DOHH2 (cell line): ENCODE results near the gene KLK6.
"Not testable (repeated sequence)": the region's sequence is repeated elsewhere in the genome, so short reads cannot be mapped to it uniquely, and the experiment has no call there.

Experiments
- H3F3A ChIP-seq: fragments of 200-600 bp; sonication (generic), shearing (Covaris generic); 2 replicates; pipeline ENCODE4 v1.6.0; 2016; ENCODE audit warnings: antibody characterized with exemption, mild to moderate bottlenecking; ENCODE audit not compliant: control insufficient read depth, insufficient read depth
- H3K27ac ChIP-seq: fragments of 200-600 bp; sonication (generic); 2 replicates; pipeline ENCODE4 v1.5.1; 2014; ENCODE audit warnings: low read depth, mild to moderate bottlenecking, low read length, moderate library complexity
- H3K27me3 ChIP-seq: fragments of 200-600 bp; sonication (generic); 2 replicates; pipeline ENCODE4 v1.6.1; 2014; ENCODE audit warnings: mild to moderate bottlenecking, low read length, mixed read lengths; ENCODE audit not compliant: control insufficient read depth
- H3K36me3 ChIP-seq: fragments of 200-600 bp; sonication (generic); 2 replicates; pipeline ENCODE4 v1.6.1; 2014; ENCODE audit warnings: mild to moderate bottlenecking, low read length, moderate library complexity, mixed read lengths; ENCODE audit not compliant: control insufficient read depth
- H3K4me1 ChIP-seq: fragments of 200-600 bp; sonication (generic); 2 replicates; pipeline ENCODE4 v1.6.1; 2014; ENCODE audit warnings: mild to moderate bottlenecking, low read length, mixed read lengths; ENCODE audit not compliant: control insufficient read depth
- H3K4me2 ChIP-seq: fragments of 200-600 bp; sonication (generic); 2 replicates; pipeline ENCODE4 v1.6.0; 2014; ENCODE audit warnings: mild to moderate bottlenecking, low read length, moderate library complexity
- H3K4me3 ChIP-seq: fragments of 200-600 bp; sonication (generic); 2 replicates; pipeline ENCODE4 v1.5.1; 2014; ENCODE audit warnings: mild to moderate bottlenecking, low read length, mixed read lengths
- H3K79me2 ChIP-seq: fragments of 200-600 bp; sonication (generic); 2 replicates; pipeline ENCODE4 v1.6.1; 2014; ENCODE audit warnings: mild to moderate bottlenecking, low read length, mixed read lengths; ENCODE audit not compliant: control insufficient read depth
- H3K9me2 ChIP-seq: fragments of 200-600 bp; sonication (generic); replicated peaks from 2 replicates; pipeline ENCODE4 v1.6.1; 2014; ENCODE audit warnings: mild to moderate bottlenecking, low read length, mixed read lengths; ENCODE audit not compliant: control insufficient read depth
- H3K9me3 ChIP-seq: fragments of 200-600 bp; sonication (generic); 2 replicates; pipeline ENCODE4 v1.6.1; 2014; ENCODE audit warnings: antibody characterized with exemption, low read length, mixed read lengths; ENCODE audit not compliant: control insufficient read depth, insufficient read depth
- H4K20me1 ChIP-seq: fragments of 200-600 bp; sonication (generic); 2 replicates; pipeline ENCODE4 v1.6.0; 2014; ENCODE audit warnings: low read depth, mild to moderate bottlenecking, antibody characterized with exemption, low read length, moderate library complexity; ENCODE audit not compliant: control insufficient read depth, insufficient read depth
- CTCF ChIP-seq: fragments of 200-600 bp; sonication (generic); IDR thresholded peaks from one replicate; pipeline ENCODE4 v1.5.1; 2014; ENCODE audit warnings: antibody characterized with exemption, mild to moderate bottlenecking, low read depth, low read length; ENCODE audit not compliant: poor library complexity, severe bottlenecking
- EZH2phosphoT487 ChIP-seq: fragments of 200-600 bp; sonication (generic); IDR thresholded peaks from 2 replicates; pipeline ENCODE4 v1.6.1; 2017; ENCODE audit warnings: borderline replicate concordance, mild to moderate bottlenecking, antibody characterized with exemption, low read length, moderate library complexity, mixed read lengths

Gene KLK6

GRCh38 chr19:50974702-50975556 lies 5.5 kb upstream of the KLK6 start:
- Histone ChIP-seq H3K36me3 (no peaks in the 10 kb centered on the region), H3K4me1 (no peaks in the 10 kb centered on the region), H3K4me3 (no peak overlapping the region), H4K20me1 (no peaks in the 10 kb centered on the region), H3K27me3 (no peaks in the 10 kb centered on the region), H3F3A (no peaks in the 10 kb centered on the region), H3K79me2 (no peaks in the 10 kb centered on the region), H3K9me3 (no peaks in the 10 kb centered on the region), H3K27ac (no peak overlapping the region), H3K9me2 (no peaks in the 10 kb centered on the region), H3K4me2 (no peak overlapping the region)
- TF ChIP-seq CTCF: no peak
- TF ChIP-seq EZH2phosphoT487: no peak

- Histone ChIP-seq H3K4me1 (no peaks in the 10 kb centered on the region), H4K20me1 (no peaks in the 10 kb centered on the region), H3F3A (no peaks in the 10 kb centered on the region), H3K9me2 (no peaks in the 10 kb centered on the region), H3K27ac (no peak overlapping the region), H3K4me2 (no peak overlapping the region), H3K79me2 (no peaks in the 10 kb centered on the region), H3K27me3 (no peaks in the 10 kb centered on the region), H3K36me3 (no peaks in the 10 kb centered on the region), H3K9me3 (no peaks in the 10 kb centered on the region), H3K4me3 (no peak overlapping the region)
- TF ChIP-seq EZH2phosphoT487 (no peak), CTCF (no peak)
Measured at GRCh38 chr19:50972795-50973376, 3.5 kb upstream of the KLK6 start.

- not testable (repeated sequence) for H3K4me2 ChIP-seq, H3K4me1 ChIP-seq, H3F3A ChIP-seq
Measured at GRCh38 chr19:50969810-50970209, 419 bp upstream of the KLK6 start.

GRCh38 chr19:50968716-50969412 lies 527 bp downstream of the KLK6 start:
- Histone ChIP-seq H3K4me1 (no peaks in the 10 kb centered on the region), H3F3A (no peaks in the 10 kb centered on the region)

More at GRCh38 chr19:50969810-50970209, 419 bp upstream of the KLK6 start:
- H3K27ac ChIP-seq, H3K27me3 ChIP-seq, H3K9me2 ChIP-seq, H4K20me1 ChIP-seq, H3K4me3 ChIP-seq, H3K79me2 ChIP-seq, H3K36me3 ChIP-seq, H3K9me3 ChIP-seq: not testable (repeated sequence)

More at GRCh38 chr19:50968716-50969412, 527 bp downstream of the KLK6 start:
- Histone ChIP-seq H3K27me3 (no peaks in the 10 kb centered on the region), H3K27ac (no peak overlapping the region), H3K36me3 (no peaks in the 10 kb centered on the region), H3K9me3 (no peaks in the 10 kb centered on the region), H3K79me2 (no peaks in the 10 kb centered on the region), H3K4me3 (no peak overlapping the region), H3K4me2 (no peak overlapping the region), H3K9me2 (no peaks in the 10 kb centered on the region), H4K20me1 (no peaks in the 10 kb centered on the region)
- TF ChIP-seq EZH2phosphoT487: no peak
- TF ChIP-seq CTCF: no peak
